ENCODE measurements around the gene SYVN1.
"Not testable (repeated sequence)": the region's sequence is repeated elsewhere in the genome, so short reads cannot be mapped to it uniquely, and the experiment has no call there.

Gene SYVN1

DNA sequence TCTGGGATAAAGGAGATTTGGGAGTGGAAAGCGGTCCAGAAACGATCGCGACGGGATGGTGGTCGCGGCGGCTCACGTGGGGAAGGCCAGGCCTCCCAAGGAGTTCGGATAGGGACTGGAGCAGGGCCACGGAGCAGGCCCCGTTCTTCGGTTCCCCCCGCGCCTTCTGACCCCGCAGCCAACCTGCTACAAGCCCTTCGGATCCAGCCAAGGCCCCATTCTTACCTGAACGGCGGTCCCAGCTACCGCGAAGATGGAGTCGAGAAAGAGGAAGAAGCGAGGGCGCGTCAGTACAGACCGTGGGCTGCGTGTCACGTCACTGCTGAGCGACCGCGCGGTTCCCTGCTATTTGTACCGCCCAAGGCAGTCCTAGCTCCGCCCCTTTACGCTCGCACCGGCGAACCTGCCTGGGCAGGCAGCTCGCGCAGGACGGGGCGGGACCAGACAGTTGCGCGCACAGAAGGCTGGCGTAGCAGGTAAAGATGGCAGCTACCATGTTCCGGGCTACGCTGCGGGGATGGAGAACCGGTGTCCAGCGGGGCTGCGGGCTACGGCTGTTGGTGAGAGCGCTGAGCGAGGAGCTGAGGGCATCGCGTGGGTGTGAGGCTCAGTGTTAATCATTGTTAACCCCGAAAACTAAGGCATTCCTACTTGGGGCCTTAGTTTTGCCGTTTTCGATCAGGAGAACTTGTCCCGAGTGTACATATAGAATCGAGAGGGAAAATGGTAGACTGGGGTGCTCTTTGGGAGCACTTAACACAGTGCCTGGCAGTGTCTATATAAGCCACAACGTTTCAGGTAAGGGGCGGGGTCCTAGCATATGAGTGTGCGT lies 12.2 kb downstream of the SYVN1 start, which contains the start of the genes FAU and MRPL49:
Gene FAU, minus strand, starts transcription at position 270 of the 832 bp plus-strand sequence. CDS start 321 bp downstream, outside the sequence.
Gene MRPL49, plus strand, starts transcription at position 457 of the 832 bp plus-strand sequence. Its CDS starts 26 bp downstream, at position 483.
- H2AFZ ChIP-seq: peak within 1 kb of the TSS; percentile 80
- TF ChIP-seq, protein P1, sequence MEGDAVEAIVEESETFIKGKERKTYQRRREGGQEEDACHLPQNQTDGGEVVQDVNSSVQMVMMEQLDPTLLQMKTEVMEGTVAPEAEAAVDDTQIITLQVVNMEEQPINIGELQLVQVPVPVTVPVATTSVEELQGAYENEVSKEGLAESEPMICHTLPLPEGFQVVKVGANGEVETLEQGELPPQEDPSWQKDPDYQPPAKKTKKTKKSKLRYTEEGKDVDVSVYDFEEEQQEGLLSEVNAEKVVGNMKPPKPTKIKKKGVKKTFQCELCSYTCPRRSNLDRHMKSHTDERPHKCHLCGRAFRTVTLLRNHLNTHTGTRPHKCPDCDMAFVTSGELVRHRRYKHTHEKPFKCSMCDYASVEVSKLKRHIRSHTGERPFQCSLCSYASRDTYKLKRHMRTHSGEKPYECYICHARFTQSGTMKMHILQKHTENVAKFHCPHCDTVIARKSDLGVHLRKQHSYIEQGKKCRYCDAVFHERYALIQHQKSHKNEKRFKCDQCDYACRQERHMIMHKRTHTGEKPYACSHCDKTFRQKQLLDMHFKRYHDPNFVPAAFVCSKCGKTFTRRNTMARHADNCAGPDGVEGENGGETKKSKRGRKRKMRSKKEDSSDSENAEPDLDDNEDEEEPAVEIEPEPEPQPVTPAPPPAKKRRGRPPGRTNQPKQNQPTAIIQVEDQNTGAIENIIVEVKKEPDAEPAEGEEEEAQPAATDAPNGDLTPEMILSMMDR (IDR thresholded peaks at IDR 0.05): no peak
- peaks cover 9% of the 10 kb centered on the region for H3K79me2 ChIP-seq
- peak within 1 kb of the TSS; percentile 76 for H3K9ac ChIP-seq
- no peaks in the 10 kb centered on the region for H3K36me3 ChIP-seq (ENCODE audit: control insufficient read depth, insufficient read depth, low read length)
- peak within 1 kb of the TSS; percentile 88 for H3K4me3 ChIP-seq (ENCODE audit: low read depth, low read length)
- H3K4me2 ChIP-seq (ENCODE audit: low read length): peak within 1 kb of the TSS; percentile 84
- H3K9me3 ChIP-seq (ENCODE audit: control insufficient read depth, low read length): no peaks in the 10 kb centered on the region
- peaks cover 3% of the 10 kb centered on the region for H3K4me1 ChIP-seq
- no peaks in the 10 kb centered on the region for H3K27me3 ChIP-seq (ENCODE audit: control insufficient read depth, insufficient read depth, low read length)
- H3K27ac ChIP-seq: peak within 1 kb of the TSS; percentile 91

DNA sequence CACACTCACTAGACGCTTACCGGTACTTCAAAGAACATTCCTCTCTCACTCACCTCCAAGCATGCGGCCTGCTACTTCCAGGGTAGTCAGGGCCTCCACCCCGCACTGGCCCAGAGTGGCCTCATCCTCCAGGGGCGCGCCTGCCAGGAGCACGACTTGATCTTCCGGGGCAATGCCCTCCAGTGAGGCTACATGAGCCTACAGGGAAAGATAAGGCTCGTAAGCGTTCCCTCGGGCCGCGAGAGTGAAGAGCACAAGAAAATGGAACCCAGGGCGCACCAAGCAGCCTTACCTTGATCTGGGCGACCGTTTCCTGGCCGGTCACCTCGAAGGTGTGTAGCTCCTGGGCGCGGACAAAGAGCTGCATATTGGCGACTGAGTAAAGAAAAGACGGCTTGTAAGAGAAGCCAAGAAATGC lies 12.9 kb downstream of the SYVN1 start:
- H3K9me3 ChIP-seq (ENCODE audit: control insufficient read depth, low read length): no peaks in the 10 kb centered on the region
- H3K27me3 ChIP-seq (ENCODE audit: control insufficient read depth, insufficient read depth, low read length): no peaks in the 10 kb centered on the region
- TF ChIP-seq, protein P1 (IDR thresholded peaks at IDR 0.05): no peak
- H3K4me3 ChIP-seq (ENCODE audit: low read depth, low read length): peak overlapping the region; percentile 88
- H3K4me2 ChIP-seq (ENCODE audit: low read length): peak overlapping the region; percentile 84
- H3K9ac ChIP-seq: peak overlapping the region; percentile 76
- peak overlapping the region; percentile 91 for H3K27ac ChIP-seq
- no peaks in the 10 kb centered on the region for H3K36me3 ChIP-seq (ENCODE audit: control insufficient read depth, insufficient read depth, low read length)
- H2AFZ ChIP-seq: peak overlapping the region; percentile 80
- H3K79me2 ChIP-seq: peaks cover 9% of the 10 kb centered on the region
- peaks cover 6% of the 10 kb centered on the region for H3K4me1 ChIP-seq

DNA sequence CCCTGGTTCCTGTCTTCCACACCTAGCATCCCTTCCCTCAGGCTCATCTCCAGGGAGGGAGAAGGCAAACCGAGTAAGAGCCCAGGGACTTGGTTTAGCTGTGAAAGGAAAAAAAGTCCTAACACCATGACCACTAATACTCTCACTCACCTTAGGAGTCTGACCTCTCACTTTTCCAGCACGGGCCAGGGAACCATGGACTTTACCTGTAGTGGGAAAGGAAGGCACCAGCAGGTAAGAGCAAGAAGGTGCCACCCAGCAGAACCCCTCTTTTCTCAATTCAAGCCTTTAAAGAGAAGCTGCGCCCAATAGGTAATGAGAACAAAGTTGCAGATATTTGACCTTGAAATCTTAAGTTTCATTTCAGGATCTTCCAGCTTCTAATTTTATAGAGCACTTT lies 13.5 kb downstream of the SYVN1 start:
- Histone ChIP-seq H2AFZ (no peak overlapping the region), H3K4me3 (ENCODE audit: low read depth, low read length) (peak overlapping the region; percentile 88), H3K27ac (peak overlapping the region; percentile 91)

DNA sequence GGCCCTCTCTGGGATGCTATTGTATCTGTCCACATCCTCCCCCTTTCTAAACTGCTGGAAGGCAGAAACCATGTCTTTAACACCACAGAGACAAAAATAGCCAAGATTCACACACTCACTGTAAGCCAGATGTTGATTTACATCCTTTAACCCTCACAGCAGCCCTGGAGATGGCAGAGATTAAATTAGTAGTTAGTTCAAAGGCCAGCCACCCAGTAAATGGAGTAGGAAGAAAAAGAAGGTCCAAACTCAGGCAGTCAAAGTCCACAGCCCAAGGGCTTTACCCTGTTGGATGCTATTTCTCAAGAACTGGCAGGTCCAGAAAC lies 14.7 kb downstream of the SYVN1 start:
- no peaks in the 10 kb centered on the region for H3K36me3 ChIP-seq (ENCODE audit: control insufficient read depth, insufficient read depth, low read length)

More for the DNA sequence above, 13.5 kb downstream of the SYVN1 start:
- Histone ChIP-seq H3K9me3 (ENCODE audit: control insufficient read depth, low read length) (no peaks in the 10 kb centered on the region), H3K9ac (no peak overlapping the region), H3K4me2 (ENCODE audit: low read length) (peak overlapping the region; percentile 84), H3K79me2 (peaks cover 9% of the 10 kb centered on the region), H3K36me3 (ENCODE audit: control insufficient read depth, insufficient read depth, low read length) (no peaks in the 10 kb centered on the region), H3K27me3 (ENCODE audit: control insufficient read depth, insufficient read depth, low read length) (no peaks in the 10 kb centered on the region), H3K4me1 (peaks cover 8% of the 10 kb centered on the region)
- TF ChIP-seq, protein P1 (IDR thresholded peaks at IDR 0.05): no peak

DNA sequence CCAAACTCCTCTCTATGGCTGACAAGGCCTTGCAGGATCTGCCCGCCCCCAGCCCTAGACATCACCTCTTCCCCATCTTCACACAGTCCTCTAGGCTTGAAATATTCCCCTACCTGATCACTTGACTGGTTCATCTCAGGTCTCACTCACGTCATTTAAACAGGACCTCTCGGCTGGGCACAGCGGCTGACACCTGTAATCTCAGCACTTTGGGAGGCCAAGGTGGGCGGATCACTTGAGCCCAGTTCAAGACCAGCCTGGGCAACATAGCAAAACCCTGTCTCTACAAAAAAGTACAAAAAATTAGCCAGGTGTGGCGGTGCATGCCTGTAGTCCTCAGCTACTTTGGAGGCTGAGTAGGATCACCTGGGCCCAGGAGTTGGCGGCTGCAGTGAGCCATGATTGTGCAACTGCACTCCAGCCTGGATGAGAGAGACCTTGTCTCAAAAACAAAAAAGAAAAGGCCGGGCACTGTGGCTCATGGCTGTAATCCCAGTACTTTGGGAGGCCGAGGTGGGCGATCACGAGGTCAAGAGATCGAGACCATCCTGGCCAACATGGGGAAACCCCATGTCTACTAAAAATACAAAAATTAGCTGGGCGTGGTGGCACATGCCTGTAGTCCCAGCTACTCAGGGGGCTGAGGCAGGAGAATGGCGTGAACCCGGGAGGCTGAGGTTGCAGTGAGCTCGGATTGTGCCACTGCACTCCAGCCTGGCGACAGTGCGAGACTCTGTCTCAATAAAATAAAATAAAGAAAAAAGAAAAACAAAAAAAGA lies 15.2 kb downstream of the SYVN1 start:
- H3K36me3 ChIP-seq (ENCODE audit: control insufficient read depth, insufficient read depth, low read length); H3K27me3 ChIP-seq (ENCODE audit: control insufficient read depth, insufficient read depth, low read length); H3K9ac ChIP-seq; H3K4me2 ChIP-seq (ENCODE audit: low read length); H3K4me1 ChIP-seq; H3K4me3 ChIP-seq (ENCODE audit: low read depth, low read length); H3K9me3 ChIP-seq (ENCODE audit: control insufficient read depth, low read length); H2AFZ ChIP-seq; H3K27ac ChIP-seq: not testable (repeated sequence)
- H3K79me2 ChIP-seq: peaks cover 11% of the 10 kb centered on the region

More for the DNA sequence above, 14.7 kb downstream of the SYVN1 start:
- Histone ChIP-seq H3K27me3 (ENCODE audit: control insufficient read depth, insufficient read depth, low read length) (no peaks in the 10 kb centered on the region), H2AFZ (no peak overlapping the region), H3K9ac (no peak overlapping the region), H3K9me3 (ENCODE audit: control insufficient read depth, low read length) (no peaks in the 10 kb centered on the region), H3K79me2 (peaks cover 9% of the 10 kb centered on the region), H3K4me1 (peaks cover 8% of the 10 kb centered on the region), H3K4me3 (ENCODE audit: low read depth, low read length) (no peak overlapping the region), H3K27ac (no peak overlapping the region), H3K4me2 (ENCODE audit: low read length) (no peak overlapping the region)
- TF ChIP-seq, protein P1 (IDR thresholded peaks at IDR 0.05): no peak

Data from parathyroid adenoma (tissue), 2 donors.